RWPE2 (cell line): ENCODE data around the gene PKD2.

Experiments used
- ATAC-seq: fragments of 200-7000 bp; cut with Tn5 transposase; 3 replicates; pipeline ENCODE4 v1.9.1; 2021; ENCODE audit warnings: low read depth
- DNase-seq: peaks from one replicate; pipeline ENCODE4 v3.0.0-alpha.2; 2020; ENCODE audit warnings: low spot score
- H3K27ac ChIP-seq: fragments of 450-650 bp; 2 replicates; pipeline ENCODE4 v1.5.1; 2017; ENCODE audit warnings: mild to moderate bottlenecking; ENCODE audit not compliant: poor library complexity, severe bottlenecking
- H3K27me3 ChIP-seq: fragments of 250-450 bp; sonication (Bioruptor Pico); 2 replicates; pipeline ENCODE4 v1.5.1; 2021; ENCODE audit warnings: mild to moderate bottlenecking, moderate library complexity; ENCODE audit not compliant: insufficient read depth, poor library complexity, severe bottlenecking
- H3K36me3 ChIP-seq: fragments of 250-450 bp; sonication (Bioruptor Pico); 2 replicates; pipeline ENCODE4 v1.5.1; 2020; ENCODE audit warnings: low read depth, mild to moderate bottlenecking, moderate library complexity
- H3K4me1 ChIP-seq: fragments of 250-450 bp; sonication (Bioruptor Pico); 2 replicates; pipeline ENCODE4 v1.5.1; 2021; ENCODE audit warnings: mild to moderate bottlenecking, moderate library complexity; ENCODE audit not compliant: insufficient read depth, poor library complexity, severe bottlenecking
- H3K4me3 ChIP-seq: fragments of 250-450 bp; sonication (Bioruptor Pico); 2 replicates; pipeline ENCODE4 v1.5.1; 2021; ENCODE audit warnings: mild to moderate bottlenecking, moderate library complexity; ENCODE audit not compliant: severe bottlenecking
- H3K9me3 ChIP-seq: fragments of 250-450 bp; sonication (Bioruptor Pico); 2 replicates; pipeline ENCODE4 v1.5.1; 2021; ENCODE audit warnings: mild to moderate bottlenecking, moderate library complexity; ENCODE audit not compliant: severe bottlenecking
- TF ChIP-seq, protein P1 (sequence below): fragments of 450-650 bp; IDR thresholded peaks from one replicate; pipeline ENCODE4 v1.5.1; 2017; ENCODE audit warnings: mild to moderate bottlenecking, moderate library complexity; ENCODE audit not compliant: poor library complexity, severe bottlenecking

The PKD2 gene

DNA sequence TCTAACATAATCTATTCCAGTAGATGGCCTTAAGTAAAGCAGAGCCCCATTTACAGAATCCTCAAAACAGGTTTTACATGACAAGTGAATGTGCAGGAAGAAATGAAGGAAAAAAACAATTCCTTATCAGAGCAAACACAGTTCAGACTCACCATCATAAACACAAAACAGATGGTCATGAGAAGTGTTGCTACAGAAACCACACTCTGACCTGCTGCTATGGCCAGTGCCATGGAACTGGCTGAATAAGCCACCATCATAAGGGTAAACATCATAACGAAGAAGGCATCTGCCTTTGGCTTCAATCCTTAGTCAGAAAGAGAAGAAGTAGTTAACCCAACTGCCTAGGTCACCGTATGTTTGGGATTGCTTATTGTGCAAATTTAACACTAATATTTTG is 89.9 kb downstream of the PKD2 start:
- TF ChIP-seq, protein P1, sequence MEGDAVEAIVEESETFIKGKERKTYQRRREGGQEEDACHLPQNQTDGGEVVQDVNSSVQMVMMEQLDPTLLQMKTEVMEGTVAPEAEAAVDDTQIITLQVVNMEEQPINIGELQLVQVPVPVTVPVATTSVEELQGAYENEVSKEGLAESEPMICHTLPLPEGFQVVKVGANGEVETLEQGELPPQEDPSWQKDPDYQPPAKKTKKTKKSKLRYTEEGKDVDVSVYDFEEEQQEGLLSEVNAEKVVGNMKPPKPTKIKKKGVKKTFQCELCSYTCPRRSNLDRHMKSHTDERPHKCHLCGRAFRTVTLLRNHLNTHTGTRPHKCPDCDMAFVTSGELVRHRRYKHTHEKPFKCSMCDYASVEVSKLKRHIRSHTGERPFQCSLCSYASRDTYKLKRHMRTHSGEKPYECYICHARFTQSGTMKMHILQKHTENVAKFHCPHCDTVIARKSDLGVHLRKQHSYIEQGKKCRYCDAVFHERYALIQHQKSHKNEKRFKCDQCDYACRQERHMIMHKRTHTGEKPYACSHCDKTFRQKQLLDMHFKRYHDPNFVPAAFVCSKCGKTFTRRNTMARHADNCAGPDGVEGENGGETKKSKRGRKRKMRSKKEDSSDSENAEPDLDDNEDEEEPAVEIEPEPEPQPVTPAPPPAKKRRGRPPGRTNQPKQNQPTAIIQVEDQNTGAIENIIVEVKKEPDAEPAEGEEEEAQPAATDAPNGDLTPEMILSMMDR, result no peak
- no peaks in the 10 kb centered on the region for H3K27me3 ChIP-seq
- DNase-seq (no peak), ATAC-seq (no peak)
- H3K9me3 ChIP-seq, result no peaks in the 10 kb centered on the region
- no peaks in the 10 kb centered on the region for H3K4me1 ChIP-seq
- H3K4me3 ChIP-seq, result no peak overlapping the region
- no peak overlapping the region for H3K27ac ChIP-seq
- H3K36me3 ChIP-seq, result no peaks in the 10 kb centered on the region

DNA sequence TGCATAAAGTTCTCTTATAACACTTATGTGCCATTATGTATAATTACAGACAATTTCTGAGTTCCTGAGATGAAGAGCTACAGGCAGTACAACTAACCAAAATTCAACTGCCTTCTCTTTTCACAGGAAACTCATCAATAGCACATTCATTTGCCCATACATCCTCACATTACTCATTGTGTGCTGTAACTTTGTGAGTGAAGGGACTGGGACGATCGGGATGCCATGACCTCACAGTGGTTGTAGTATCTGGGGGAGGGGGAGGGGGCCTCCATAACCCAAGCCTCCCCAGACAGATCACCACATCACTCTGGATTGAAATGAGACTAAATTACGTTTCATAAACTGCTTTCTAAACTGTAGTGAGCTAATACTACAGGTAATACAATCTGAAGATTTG is 90.3 kb downstream of the PKD2 start:
- no peak overlapping the region for H3K27ac ChIP-seq
- ATAC-seq, result no peak
- no peaks in the 10 kb centered on the region for H3K4me1 ChIP-seq
- no peaks in the 10 kb centered on the region for H3K9me3 ChIP-seq
- H3K27me3 ChIP-seq, result no peaks in the 10 kb centered on the region
- TF ChIP-seq, protein P1, result no peak
- no peak overlapping the region for H3K4me3 ChIP-seq
- DNase-seq, result no peak
- H3K36me3 ChIP-seq, result no peaks in the 10 kb centered on the region

DNA sequence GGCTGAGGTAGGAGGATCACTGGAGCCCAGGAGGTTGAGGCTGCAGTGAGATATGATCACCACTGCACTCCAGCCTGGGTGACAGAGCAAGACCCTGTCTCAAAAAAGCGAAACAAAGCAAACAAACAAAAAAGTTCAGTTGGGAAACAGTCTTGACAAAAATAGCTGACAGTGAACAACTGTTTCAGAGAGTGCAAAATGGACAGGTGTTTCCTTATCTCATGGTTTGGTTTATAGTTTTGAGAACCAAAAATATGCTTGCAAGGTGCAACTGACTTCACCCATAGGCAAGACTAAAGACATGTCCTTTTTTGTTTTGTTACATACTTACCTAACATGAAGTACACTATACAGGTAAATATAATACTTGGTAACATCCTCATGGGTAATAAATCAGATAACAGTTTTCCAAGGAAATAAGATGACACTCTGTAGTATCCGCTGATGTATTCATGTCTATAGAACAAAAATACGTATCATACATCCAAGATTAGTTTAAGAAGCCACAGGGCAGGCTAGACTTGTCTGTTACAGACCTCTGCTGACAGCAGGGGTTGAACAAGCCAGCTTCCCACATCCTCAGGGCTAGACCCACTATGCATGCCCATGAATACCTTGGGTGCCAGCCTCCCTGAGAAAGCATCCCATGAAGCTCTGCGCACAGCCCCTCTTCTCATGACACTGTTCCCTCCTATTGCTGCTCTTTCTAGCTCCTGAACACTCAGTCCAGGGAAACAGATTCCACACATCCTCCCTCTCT is 91.7 kb downstream of the PKD2 start:
- ATAC-seq (no peak), DNase-seq (no peak)
- Histone ChIP-seq H3K36me3 (no peaks in the 10 kb centered on the region), H3K9me3 (no peaks in the 10 kb centered on the region), H3K4me1 (no peaks in the 10 kb centered on the region), H3K27ac (no peak overlapping the region), H3K27me3 (no peaks in the 10 kb centered on the region), H3K4me3 (no peak overlapping the region)
- TF ChIP-seq, protein P1, result no peak

DNA sequence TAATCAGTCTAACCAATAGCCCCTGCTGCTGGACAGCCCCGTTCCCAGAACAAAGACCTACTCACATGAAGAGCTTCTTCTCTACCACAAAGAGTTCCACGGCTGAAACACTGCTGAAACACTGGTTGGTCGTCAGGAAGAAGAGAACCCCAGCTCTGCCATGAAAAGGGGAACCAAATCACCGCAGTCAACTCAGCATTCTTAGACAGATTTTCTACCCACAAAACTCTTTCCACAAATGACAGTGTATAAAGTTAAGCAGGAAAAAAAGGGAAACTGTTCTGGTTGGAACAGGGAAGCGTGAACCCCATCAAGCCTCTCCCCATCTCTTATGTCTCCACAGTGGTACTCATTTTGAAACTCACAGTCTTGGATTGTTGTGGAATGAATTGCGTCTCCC is 93.7 kb downstream of the PKD2 start:
- Histone ChIP-seq H3K4me3 (no peak overlapping the region), H3K4me1 (peaks cover 13% of the 10 kb centered on the region), H3K36me3 (no peaks in the 10 kb centered on the region), H3K27me3 (no peaks in the 10 kb centered on the region), H3K27ac (no peak overlapping the region), H3K9me3 (no peaks in the 10 kb centered on the region)
- TF ChIP-seq, protein P1, result no peak
- DNase-seq (no peak), ATAC-seq (no peak)

DNA sequence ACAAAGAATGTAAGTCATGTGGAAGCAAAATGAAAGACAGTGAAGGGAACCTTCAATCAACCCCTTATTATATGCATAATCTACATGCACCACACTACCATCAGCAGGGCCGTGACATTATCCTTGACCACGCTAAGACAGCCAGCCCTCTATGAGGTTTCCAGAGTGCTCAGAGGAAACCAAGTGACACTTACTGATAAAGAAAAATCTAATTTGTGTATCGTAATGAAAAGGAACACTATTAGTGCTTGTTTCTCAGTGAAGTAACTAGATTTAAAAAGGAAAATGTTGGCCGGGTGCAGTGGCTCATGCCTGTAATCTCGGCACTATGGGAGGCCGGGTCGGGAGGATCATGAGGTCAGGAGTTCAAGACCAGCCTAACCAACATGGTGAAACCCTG is 94.6 kb downstream of the PKD2 start:
- ATAC-seq (no peak), DNase-seq (no peak)
- no peaks in the 10 kb centered on the region for H3K27me3 ChIP-seq
- no peaks in the 10 kb centered on the region for H3K9me3 ChIP-seq
- H3K4me1 ChIP-seq, result peaks cover 22% of the 10 kb centered on the region
- TF ChIP-seq, protein P1, result no peak
- H3K4me3 ChIP-seq, result no peak overlapping the region
- no peaks in the 10 kb centered on the region for H3K36me3 ChIP-seq
- H3K27ac ChIP-seq, result no peak overlapping the region
